ENCODE results near the gene STIMATE. TPM values are rescaled to one million over a fixed set of nuclear protein-coding genes. Genes with fewer than 3 reads are reported as not detected.
A peak's percentile ranks its signal among the peaks of the same experiment; 100 is the strongest.

Gene STIMATE
- total RNA-seq, 1 donor: 15.1 TPM

GRCh38 chr3:52829906-52830463, 67.4 kb downstream of the STIMATE start:
- TF ChIP-seq, protein P1, sequence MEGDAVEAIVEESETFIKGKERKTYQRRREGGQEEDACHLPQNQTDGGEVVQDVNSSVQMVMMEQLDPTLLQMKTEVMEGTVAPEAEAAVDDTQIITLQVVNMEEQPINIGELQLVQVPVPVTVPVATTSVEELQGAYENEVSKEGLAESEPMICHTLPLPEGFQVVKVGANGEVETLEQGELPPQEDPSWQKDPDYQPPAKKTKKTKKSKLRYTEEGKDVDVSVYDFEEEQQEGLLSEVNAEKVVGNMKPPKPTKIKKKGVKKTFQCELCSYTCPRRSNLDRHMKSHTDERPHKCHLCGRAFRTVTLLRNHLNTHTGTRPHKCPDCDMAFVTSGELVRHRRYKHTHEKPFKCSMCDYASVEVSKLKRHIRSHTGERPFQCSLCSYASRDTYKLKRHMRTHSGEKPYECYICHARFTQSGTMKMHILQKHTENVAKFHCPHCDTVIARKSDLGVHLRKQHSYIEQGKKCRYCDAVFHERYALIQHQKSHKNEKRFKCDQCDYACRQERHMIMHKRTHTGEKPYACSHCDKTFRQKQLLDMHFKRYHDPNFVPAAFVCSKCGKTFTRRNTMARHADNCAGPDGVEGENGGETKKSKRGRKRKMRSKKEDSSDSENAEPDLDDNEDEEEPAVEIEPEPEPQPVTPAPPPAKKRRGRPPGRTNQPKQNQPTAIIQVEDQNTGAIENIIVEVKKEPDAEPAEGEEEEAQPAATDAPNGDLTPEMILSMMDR (IDR thresholded peaks at IDR 0.05; ENCODE audit: insufficient read depth, low read depth, low read length): no peak
- no peak overlapping the region for H3K4me3 ChIP-seq (ENCODE audit: low read depth, low read length)
- peak; percentile 14 for DNase-seq (ENCODE audit: low read depth)

DNA sequence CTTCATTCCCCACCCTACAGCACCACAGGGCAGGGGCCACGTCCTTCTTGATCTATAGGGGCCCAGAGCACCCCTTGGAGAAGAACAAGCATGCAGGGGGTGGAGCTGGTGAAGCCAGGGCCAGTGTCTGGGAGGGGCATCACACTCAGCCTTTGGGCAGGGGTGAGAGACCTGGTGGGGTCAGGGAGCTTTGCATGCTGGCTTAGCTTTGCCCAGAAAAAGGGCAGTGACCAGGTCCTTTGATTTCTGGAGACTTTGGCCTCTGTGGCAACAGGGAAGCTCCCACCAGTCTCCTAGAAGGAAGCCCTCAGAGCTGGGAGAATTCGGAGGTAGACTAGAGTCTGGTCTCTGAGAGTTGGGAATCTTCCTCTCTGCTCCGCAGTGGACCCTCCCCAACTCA, 67.9 kb downstream of the STIMATE start:
- DNase-seq (ENCODE audit: low read depth): no peak

GRCh38 chr3:52827866-52828376, 69.4 kb downstream of the STIMATE start:
- DNase-seq (ENCODE audit: low read depth): no peak
- H3K4me3 ChIP-seq (ENCODE audit: low read depth, low read length): no peak overlapping the region
- TF ChIP-seq, protein P1 (IDR thresholded peaks at IDR 0.05; ENCODE audit: insufficient read depth, low read depth, low read length): peak; percentile 7

More for the DNA sequence above, 67.9 kb downstream of the STIMATE start:
- H3K4me3 ChIP-seq (ENCODE audit: low read depth, low read length): no peak overlapping the region
- TF ChIP-seq, protein P1 (IDR thresholded peaks at IDR 0.05; ENCODE audit: insufficient read depth, low read depth, low read length): no peak

DNA sequence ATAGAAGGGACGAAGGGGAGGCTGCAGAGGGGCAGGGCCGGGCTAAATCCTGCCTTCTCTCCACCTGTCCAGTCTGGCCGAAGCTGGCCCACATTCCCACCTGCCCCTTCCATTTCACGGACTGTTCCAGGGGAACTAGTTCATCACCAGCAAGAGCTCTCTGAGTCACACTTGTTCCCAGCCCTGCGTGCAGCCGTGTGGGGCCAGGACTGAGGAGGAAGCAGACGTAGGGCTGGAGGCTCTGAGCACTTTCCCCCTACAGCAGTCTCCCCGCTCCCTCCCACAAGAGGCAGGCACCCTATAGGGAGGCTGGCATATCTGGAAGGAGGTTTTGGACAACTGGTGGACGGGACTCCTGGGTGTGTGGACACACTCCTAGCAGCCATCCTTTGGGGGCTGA, 69.9 kb downstream of the STIMATE start:
- DNase-seq (ENCODE audit: low read depth): no peak
- H3K4me3 ChIP-seq (ENCODE audit: low read depth, low read length): no peak overlapping the region
- TF ChIP-seq, protein P1 (IDR thresholded peaks at IDR 0.05; ENCODE audit: insufficient read depth, low read depth, low read length): no peak

DNA sequence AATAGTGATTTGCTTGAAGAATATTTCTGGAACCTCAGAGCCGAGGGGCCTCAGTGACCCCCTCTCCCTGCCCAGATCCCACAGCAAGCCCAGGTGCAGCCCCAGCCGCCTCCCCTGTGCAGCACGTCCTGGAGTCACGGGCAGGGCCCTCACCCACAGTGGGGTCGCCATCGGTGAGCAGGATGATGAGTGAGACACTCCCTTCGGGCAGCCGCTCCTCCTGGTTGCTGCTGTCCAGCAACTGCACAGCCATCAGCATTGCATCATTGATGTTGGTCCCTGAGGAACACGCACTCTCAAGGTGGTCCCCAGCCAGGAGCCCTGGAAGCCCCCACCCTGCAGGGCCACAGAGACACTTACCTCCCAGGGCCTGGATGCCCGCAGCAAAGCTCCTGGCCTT, 73.3 kb downstream of the STIMATE start:
- no peak for DNase-seq (ENCODE audit: low read depth)
- TF ChIP-seq, protein P1 (IDR thresholded peaks at IDR 0.05; ENCODE audit: insufficient read depth, low read depth, low read length): no peak
- H3K4me3 ChIP-seq (ENCODE audit: low read depth, low read length): no peak overlapping the region

DNA sequence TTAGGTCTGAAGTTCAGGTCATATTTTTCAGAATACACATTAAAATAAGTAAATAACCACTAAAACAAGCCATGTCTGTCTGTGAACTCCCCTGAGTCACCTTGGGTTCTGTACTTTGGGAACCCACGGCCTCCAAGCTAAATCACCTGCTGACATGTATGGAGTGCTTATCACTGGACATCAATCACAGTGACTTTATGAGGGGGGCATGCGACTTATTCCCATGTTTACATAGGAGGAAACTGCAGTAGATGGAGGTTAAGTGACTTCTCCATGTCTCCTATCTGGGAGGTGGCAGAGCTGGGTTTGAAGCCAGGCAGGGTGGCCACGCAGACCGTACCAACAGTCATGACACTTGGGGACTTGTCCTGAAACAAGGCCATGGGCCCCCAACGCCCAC, 75.0 kb downstream of the STIMATE start:
- TF ChIP-seq, protein P1 (IDR thresholded peaks at IDR 0.05; ENCODE audit: insufficient read depth, low read depth, low read length): no peak
- DNase-seq (ENCODE audit: low read depth): no peak
- H3K4me3 ChIP-seq (ENCODE audit: low read depth, low read length): no peak overlapping the region

- TF ChIP-seq, protein P1 (IDR thresholded peaks at IDR 0.05; ENCODE audit: insufficient read depth, low read depth, low read length): peak; percentile 70
- H3K4me3 ChIP-seq (ENCODE audit: low read depth, low read length): no peak overlapping the region
- DNase-seq (ENCODE audit: low read depth): peak; percentile 15
Observed at GRCh38 chr3:52820736-52821135, 76.6 kb downstream of the STIMATE start.

All from fibroblast of villous mesenchyme (primary cell).